HG02943 (cell line): ENCODE results near the gene FAM200C.

Source experiments
- ATAC-seq: cut with Tn5 transposase; IDR thresholded peaks from one replicate; pipeline ENCODE4 v1.9.1; 2021; ENCODE audit warnings: mild to moderate bottlenecking, low read depth, moderate library complexity; ENCODE audit not compliant: unreplicated experiment

FAM200C gene

DNA sequence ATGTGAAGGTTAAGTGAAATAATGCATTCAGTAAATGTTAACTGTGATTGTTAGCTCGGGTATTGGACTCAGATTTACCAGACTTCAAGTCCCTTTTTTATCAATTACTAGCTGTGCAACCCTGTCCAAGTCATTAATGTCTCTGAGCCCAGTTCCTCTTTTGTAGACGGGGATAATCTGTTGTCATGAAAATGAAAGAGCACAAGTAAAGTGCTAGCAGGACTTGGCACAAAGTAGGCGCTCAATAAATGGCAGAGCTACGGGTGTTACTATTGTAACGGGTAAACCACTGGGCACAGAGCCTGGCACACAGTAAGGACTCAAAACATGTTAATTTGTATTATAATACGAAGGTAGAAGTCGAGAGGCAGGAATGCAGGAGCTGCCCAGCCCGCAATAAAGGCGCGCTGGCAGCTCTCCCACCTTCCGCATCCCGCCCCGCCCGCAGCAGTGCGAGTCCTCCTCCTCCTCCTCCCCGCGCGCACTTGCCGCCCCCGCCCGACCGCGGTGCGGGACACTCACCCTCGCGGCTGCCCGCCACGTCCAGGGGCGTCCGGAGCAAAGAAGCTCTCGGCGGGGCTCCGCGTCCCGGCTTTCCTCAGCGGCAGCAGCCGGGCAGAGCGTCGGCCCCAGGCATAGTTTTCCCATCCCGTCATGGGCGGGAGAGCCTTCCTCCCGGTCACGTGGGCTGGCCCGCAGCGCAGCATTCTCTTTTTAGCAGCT lies 29.7 kb downstream of the FAM200C start, which contains the start of gene C1QTNF2:
TSS of gene C1QTNF2 (minus strand) at position 637 of the 723 bp plus-strand sequence. CDS start 15,615 bp downstream, outside the sequence.
- no peak for ATAC-seq

DNA sequence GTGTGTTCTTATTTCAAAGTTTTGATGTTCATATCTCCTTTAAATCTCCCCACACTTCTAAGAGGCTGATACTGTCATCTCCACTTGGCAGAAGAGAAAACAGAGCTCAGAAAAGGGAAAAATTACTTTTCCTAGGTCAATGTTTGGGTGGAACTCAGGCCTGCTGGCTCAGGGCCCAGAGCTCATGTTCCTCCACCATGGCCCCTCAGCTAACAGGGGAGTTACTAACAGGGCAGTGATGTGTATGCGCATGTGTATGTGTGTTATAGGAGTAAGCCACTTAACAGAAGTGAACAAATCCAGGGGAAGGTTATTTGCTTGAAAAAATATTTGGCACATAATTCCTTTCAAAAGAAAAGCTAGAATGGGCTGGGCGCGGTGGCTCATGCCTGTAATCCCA lies 32.0 kb downstream of the FAM200C start:
- ATAC-seq: no peak

DNA sequence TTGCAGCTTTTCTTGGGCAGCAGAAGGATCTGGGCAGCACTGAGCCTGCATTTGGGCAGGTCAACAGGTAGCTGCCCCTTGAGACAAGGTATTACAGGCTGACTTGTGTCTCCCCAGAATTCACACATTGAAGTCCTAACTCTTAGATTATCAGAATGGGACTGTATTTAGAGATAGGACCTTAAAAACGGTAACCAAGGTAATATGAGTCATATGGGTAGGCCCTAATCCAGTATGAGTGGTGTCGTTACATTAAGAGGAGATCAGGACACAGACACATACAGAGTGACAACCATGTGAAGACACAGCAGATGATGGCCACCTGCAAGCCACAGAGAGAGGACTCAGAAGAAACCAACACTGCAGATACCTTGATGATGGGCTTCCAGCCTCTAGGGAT lies 32.6 kb downstream of the FAM200C start:
- no peak for ATAC-seq

DNA sequence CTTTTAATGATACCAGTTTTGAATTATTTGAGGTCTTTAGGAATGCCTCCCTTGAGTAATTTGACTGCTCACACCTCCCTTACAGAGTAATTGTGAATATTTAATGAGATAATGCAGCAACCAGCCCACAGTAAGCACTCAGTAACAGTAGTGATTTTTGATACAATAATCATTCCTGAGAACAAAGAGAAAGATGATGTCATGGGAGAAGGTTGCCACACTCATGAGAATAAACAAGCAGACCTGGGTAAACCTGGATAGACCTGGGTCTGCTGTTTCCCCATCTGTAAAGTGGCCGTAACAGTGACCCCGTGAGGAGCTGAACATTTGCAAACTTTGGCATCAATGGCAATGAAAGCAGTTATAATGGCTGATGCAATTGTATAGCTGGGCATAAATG lies 33.6 kb downstream of the FAM200C start:
- ATAC-seq: no peak

DNA sequence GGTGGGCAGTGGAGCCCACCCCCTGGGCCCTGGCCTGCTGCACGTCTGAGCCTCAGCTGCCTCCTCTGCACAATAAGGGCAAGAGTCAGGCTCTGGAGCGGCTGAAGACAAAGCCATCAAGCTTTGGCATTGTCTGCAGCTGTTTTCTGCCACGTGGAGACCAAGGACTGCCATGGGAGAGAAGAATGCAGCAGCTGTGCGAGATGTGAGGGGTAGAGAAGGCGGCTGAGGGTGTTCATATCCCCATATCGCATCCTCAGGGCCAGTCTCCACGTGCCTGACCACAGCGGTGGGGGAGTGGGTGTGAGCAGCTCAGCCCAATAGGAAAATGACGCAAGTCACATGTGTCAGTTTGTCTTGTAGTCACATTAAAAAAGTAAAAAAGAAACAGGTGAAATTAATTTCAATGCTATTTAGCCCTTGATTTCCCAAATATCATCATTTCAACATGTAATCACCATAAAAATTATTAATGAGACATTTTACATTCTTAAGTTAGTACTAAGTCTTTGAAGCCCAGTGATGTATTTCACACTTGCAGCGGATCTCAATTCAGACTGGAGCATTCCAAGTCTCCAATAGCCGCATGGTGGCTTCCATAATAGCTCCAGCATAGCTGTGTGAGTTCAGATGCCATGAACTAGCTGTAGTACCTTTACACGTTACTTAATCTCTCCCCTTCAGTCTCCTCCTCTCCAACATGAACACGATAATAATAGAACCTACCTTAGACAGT lies 36.0 kb downstream of the FAM200C start:
- no peak for ATAC-seq

DNA sequence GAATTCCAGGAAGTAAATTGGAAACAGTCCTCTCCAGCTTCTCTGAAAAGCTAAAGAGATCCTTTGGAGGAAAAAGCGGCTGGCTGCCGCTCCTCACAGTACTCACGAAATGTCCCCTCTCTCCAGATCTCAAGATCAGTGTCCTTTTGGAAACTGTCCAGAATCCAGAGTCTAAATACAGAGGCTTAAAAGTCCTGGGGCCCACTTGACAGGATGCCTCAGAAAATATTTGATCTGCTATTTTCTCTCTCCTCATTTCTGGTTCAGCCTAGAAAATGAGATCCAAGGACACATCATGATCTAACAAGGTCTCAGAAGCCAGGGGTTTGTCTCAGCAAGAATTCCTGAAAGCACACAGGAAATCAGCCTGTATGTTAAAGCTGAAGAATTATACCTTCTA lies 36.6 kb downstream of the FAM200C start:
- ATAC-seq: no peak

DNA sequence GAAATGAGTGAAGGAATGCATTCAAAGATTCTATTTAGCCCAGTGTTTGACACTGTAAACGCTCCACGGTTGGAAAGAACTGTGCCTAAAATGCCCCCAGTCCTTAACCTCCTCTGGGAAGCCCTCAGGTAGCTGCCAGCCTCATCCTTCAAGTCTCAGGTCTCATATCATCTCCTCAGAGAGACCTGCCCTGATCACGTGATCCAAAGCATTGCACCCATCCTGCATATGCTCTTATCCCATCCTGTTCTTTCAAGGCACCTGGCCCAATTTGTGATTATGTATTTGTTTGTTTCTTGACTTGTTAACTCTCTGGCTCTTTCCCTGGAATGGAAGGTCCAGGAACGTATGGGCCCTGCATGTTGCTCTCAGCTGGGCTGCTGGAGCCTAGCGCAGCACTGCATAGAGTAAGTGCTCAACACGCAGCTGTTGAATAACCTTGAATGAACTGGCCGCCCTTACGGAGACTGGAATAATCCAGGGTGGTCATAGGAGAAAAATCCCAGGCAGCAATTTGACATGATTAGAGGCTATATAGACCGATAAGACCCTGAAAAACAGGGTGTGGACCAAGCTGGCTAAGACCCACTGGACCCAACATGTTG lies 38.1 kb downstream of the FAM200C start:
- ATAC-seq: no peak

DNA sequence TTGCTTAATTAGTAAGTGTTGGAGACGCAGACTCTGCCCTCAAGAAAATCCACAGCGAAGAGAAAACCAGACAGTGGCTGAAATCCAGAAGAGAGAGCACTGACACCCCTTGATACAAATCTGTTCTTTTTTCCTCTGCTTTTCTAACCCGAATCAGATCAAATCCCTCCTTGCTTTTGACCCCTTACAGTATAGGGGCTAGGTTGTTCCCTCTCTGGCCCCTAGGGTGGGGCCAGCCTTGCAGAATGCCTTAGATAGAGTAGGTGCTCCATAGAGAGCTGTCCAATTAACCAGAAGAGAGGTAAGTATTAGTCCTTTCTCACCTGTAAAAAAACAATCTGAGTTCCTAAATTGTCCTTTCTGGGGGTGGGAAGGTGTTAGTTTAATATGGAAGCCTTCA lies 39.5 kb downstream of the FAM200C start:
- no peak for ATAC-seq

DNA sequence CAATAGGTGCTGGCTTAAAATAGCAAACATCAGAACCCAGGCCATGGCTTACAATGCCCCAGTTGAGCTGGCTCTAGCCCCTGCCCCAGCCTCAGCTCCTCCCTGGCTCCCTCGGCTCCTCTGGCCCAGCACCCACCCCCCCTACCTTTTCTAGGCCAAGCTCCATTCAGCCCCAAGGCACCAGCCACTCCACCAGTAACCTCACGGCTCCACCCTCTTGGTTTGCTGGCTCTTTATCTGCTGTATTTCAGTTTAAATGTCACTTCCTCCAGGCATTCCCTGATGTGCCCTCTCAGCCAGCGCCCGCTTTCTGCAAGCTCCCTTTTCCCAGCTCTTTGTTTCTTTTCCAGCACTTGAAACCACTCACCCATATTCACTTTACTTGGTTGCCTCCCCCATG lies 40.0 kb downstream of the FAM200C start:
- ATAC-seq: no peak

DNA sequence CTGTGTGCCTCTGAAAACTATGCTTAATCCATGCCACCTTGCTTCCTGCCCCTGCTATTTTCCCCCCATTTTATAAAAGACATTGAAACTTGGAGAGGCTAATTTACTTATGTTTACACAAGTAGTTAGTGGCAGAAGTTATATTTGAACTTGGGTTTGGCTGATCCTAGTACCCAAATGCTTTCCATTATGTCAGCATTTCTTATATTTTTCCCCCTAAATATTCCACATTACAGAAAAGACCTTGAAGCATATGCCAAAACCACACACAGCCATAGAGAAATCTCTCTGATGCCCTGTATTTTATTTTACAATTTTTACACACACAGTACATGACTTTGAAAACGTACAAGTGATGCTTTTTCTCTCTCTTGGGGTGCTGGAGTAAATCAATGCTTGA lies 40.6 kb downstream of the FAM200C start:
- no peak for ATAC-seq

DNA sequence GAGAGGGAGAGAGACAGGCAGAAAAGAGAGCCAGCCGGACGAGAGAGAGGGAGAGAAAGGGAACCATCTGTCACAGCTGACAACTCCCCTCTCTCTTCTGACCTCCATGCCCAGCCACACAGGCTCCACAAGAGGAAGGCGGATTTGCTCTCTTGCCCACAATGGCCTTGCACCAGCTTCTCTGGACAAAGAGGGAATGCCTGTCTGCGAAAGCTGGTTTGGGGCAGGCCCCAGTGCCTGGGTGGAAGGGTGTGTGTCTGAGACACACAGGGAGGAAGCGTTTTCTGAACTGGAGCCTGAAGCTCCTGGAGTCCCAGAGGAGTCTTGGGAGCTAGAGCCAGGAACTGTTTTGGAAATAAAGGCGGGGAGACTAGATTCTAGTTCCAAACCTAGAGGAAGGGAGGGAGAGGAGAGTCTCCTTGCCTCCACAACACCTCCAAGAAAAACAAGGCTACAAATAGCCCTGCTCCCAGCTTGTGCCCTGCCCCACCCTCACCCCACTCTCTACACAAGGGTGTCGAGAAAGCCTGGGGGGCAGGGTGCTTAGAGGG lies 41.9 kb downstream of the FAM200C start:
- ATAC-seq: no peak

DNA sequence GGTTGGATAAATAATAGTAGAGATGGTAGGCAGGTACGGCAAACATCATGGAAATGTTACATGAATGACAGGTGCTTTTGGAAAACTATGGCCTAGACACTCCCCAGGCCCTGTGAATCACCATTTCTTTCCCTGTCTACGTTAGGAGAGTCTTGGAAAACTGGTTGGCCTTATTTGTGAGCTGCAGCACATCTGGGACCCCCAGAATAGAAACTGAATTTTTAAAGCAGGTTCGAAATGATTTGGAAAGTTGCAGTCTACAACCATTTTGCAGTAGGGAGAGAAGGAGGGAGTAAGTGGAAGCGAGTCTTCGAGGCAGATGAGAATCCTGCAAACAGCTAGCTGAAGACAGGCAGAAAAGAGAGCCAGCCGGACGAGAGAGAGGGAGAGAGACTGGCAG lies 42.5 kb downstream of the FAM200C start:
- no peak for ATAC-seq

DNA sequence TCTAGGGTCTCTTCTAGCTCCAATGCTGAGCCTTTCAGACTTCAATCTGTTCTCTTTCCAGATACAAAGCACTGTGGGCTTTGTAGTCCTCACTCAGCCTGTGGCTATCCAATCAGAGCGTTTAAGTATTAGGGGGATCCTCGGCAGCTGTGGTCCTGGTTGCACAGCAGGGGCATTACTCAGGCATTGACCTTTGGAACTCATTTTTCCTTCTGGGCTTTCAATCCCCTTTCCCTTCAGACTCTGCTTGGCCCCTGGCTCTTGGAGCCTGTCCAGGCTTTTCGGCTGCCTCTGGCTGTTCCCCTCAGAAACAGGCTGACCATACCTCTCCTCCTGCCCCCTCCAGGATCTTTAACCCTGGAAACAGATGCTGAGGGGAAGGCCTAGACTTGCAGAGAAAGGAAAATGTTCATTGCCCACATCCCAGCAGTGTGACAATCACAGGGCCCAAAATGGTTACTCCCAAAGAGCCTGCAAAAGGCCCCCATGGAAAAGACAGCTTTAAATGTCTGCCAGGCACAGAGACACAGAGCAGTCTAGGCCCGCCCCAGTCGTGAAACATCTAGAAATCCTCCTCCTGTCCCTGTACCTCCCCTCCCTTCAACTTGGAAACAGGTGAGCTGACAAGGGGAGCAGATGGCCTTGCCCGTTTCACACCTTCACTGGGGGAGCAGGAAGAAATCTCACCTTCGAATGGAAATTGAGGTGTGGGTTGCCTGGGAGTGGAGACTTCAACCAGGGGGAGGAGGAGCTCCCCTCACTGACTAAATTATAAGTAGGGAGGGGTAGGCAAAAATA lies 43.1 kb downstream of the FAM200C start:
- ATAC-seq: no peak

DNA sequence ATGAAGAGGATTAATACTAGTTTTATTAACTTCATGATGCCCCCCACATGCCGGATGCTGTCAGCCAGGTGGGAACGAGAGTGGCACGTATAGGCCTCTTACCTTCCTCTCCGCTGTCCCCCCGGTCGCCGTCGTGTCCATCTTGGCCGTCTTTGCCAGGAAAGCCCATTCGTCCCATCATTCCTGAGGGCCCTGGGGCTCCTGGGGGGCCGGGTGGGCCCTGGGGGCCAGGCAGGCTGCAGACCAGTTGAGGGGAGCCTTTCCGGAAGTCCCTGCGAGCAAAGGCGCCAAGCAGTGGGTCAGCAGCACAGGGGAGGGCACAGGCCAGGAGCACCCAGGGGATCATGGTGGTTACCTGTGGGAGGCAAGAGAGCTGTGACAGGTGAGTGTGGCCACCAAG lies 45.2 kb downstream of the FAM200C start:
- no peak for ATAC-seq

DNA sequence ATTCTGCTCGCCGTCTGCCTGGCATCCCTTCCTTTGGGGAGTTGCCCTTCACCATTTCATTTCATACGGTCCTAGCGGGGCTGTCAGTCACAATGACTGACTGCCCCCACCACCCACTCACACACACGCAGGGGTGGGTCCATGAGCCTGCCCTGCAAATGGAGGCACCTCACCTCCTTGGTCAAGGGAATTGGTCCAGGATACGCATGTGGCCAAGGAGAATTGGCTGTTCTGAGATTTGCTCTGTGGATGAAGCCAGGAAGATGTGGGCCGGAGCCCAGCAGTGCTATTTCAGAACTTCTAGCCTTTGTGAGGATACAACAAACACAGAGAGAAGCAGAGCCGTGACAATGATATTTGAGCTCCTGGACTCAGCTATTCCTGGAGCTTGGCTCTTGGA lies 46.5 kb downstream of the FAM200C start:
- no peak for ATAC-seq

DNA sequence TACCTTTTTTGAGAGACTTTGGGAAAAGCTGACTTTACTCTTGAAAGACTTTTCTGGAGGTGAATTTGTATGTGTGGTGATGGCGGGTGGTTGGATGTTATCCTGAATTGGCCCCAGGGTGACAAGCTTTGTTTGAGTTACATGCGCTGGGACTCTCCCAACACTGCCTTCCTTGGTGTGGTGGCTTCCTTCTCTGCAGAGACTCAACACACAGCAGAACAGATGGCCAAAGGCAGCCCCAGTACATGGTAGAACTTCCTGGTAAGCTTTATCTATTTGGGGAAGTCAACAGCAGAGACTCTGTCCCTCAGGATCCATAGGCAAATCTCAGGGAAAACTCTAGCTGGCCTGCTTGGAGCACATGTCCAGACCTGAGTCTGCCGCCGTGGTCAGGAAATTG lies 47.5 kb downstream of the FAM200C start:
- no peak for ATAC-seq

DNA sequence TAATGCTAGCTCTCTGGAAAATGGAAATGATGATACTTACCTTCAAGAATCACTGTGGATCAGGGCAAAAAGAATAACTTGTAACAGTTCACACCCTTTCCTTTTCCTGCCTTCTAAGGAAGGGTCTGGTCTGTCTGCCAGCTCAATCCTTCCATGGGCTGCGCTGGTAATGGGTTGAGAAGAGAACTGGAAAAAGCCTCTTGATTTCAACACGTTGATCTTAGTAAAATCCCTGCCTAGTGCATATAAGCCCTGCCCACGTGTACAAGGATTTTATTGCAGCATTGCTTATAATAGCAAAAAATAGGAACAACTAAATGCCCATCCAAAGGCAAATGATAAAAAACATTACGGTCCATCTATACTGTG lies 49.9 kb downstream of the FAM200C start:
- ATAC-seq: no peak

DNA sequence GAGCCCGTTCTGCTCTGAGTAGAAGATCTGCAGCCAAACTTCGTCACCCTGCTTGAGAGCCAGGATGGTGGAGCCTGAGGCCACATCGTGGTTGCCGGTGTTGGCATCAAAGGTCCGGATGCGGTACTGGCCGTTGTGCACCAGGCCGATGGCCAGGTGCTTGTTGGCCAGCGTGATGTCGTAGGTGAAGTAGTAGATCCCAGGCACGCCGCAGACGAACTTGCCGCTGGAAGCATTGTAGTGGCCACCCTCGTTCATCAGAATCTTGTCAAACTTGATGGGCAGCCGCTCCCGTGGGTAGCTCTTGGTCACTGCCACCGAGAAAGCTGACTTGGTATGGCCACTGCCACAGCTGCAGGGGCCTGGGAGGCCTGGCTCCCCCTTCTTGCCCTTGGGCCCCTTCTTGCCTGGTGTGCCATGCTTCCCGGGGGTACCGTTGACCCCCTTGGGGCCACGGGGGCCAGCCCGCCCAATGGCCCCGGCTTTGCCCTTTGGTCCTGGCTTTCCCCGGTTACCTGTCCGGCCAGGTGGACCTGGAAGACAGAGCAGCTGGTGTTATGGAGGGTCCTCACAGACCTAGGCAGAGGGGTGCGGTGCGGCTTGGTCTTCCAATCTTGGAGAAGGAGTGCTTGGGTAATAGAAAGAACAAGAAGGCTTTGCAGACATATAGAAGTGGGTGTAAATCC lies 50.5 kb downstream of the FAM200C start:
- no peak for ATAC-seq

DNA sequence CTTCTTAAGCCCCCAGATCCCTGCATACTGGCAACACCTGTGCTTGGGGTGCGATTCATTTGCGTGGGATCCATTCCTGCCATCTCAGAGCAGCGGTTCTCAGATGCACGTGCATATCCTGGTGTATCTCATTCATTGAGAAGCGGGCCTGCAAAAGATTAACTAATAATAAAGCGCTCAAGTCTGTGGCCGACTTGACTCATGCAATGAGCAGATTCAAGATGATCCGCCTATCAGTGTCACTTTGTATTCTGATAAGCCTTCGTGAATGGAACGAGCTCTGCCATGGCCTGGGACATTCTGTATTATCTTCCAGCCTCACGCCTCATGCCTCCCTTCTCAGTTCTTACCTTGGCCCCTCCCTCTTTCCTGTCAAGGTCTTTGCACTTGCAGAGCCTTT lies 51.8 kb downstream of the FAM200C start:
- ATAC-seq: no peak

DNA sequence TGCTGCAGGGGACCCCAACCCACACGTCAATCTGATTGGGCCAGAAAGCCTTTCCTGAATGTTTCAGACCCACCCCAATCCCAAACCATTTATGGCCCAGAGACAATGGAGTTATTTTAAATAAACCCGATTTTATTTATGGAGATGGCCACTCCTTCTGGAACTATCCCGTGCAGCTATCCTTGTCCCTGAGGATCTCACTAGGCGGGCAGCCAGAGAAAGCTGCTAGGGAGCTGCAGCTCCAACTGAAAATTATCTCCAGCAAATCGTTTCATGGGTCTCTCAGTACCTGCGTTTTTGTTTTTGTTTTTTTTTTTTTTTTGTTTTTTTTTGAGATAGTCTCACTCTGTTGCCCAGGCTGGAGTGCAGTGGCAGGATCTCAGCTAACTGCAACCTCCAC lies 52.4 kb downstream of the FAM200C start:
- ATAC-seq: no peak
